ENCODE results near the gene NPTX1.

DNA sequence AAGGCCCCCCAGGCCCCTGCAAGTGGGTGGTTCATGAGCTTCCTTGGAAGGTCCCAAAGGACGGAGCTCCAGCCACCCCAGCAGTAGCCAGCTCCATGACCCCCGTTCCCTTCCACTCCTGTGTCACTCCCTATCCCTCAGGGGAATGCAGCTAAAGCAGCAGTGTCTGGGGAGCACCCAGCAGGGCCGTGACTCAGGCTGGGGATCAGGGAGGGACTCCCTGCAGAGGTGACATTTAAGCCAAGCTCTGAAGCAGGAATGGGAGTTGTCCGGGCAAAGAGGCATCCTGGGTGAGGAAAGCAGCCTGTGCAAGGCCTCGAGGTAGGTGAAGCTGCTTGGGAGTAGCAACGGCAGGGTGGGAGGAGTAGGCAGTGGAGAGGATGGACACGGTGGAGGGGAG is 11.1 kb upstream of the NPTX1 start:
- TF ChIP-seq, protein P1, sequence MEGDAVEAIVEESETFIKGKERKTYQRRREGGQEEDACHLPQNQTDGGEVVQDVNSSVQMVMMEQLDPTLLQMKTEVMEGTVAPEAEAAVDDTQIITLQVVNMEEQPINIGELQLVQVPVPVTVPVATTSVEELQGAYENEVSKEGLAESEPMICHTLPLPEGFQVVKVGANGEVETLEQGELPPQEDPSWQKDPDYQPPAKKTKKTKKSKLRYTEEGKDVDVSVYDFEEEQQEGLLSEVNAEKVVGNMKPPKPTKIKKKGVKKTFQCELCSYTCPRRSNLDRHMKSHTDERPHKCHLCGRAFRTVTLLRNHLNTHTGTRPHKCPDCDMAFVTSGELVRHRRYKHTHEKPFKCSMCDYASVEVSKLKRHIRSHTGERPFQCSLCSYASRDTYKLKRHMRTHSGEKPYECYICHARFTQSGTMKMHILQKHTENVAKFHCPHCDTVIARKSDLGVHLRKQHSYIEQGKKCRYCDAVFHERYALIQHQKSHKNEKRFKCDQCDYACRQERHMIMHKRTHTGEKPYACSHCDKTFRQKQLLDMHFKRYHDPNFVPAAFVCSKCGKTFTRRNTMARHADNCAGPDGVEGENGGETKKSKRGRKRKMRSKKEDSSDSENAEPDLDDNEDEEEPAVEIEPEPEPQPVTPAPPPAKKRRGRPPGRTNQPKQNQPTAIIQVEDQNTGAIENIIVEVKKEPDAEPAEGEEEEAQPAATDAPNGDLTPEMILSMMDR (IDR thresholded peaks at IDR 0.05), result no peak
- TF ChIP-seq POLR2A (IDR thresholded peaks at IDR 0.05), result no peak
